Testis (tissue), 2 donors: ENCODE results near the gene POU4F2.

ENCODE experiments used
- CTCF ChIP-seq, 3 experiments: fragments of 450-650 bp in 2 of 3; fragments of 200-600 bp in 1 of 3; sonication (generic) in 1 of 3; IDR thresholded peaks; one replicate each; pipeline ENCODE4 v1.5.1; 2016 to 2019; ENCODE audit warnings: antibody characterized with exemption in 3 of 3, mild to moderate bottlenecking in 2 of 3, moderate library complexity in 1 of 3
- POLR2A ChIP-seq: fragments of 450-650 bp; IDR thresholded peaks from one replicate; pipeline ENCODE4 v1.6.1; 2017; ENCODE audit warnings: antibody characterized with exemption, mild to moderate bottlenecking, moderate library complexity

- TF ChIP-seq CTCF (IDR thresholded peaks at IDR 0.05) = no peak
- TF ChIP-seq POLR2A = no peak
Observed at GRCh38 chr4:146646593-146647325, 8.1 kb downstream of the POU4F2 start.
